Neural progenitor cell (in vitro differentiated cells): ENCODE measurements around the gene DCAF4. TPM values are rescaled to one million over a fixed set of nuclear protein-coding genes. Genes with fewer than 3 reads are reported as not detected.
A peak's percentile ranks its signal among the peaks of the same experiment; 100 is the strongest.

Source experiments
- DNase-seq: peaks from one replicate; pipeline ENCODE4 v3.0.0-alpha.2; 2016; ENCODE audit warnings: low spot score
- H2AFZ ChIP-seq: fragments of 200-600 bp; sonication (generic); replicated peaks from 2 replicates; pipeline ENCODE4 v1.6.1; 2016; ENCODE audit warnings: antibody characterized with exemption
- H3F3A ChIP-seq: fragments of 200-600 bp; sonication (generic); 2 replicates; pipeline ENCODE4 v1.6.1; 2016; ENCODE audit warnings: antibody characterized with exemption, low read depth
- H3K27ac ChIP-seq: fragments of 200-600 bp; sonication (generic); 2 replicates; pipeline ENCODE4 v1.5.1; 2016; ENCODE audit warnings: mild to moderate bottlenecking
- H3K27me3 ChIP-seq: fragments of 200-600 bp; sonication (generic); 2 replicates; pipeline ENCODE4 v1.6.1; 2016; ENCODE audit warnings: mild to moderate bottlenecking, moderate library complexity
- H3K36me3 ChIP-seq: fragments of 200-600 bp; sonication (generic); 2 replicates; pipeline ENCODE4 v1.5.1; 2016
- H3K4me1 ChIP-seq: fragments of 200-600 bp; sonication (generic); 2 replicates; pipeline ENCODE4 v1.6.1; 2016; ENCODE audit warnings: mixed run types
- H3K4me2 ChIP-seq: fragments of 200-600 bp; sonication (generic); 2 replicates; pipeline ENCODE4 v1.6.1; 2016
- H3K4me3 ChIP-seq: fragments of 200-600 bp; sonication (generic); 2 replicates; pipeline ENCODE4 v1.5.1; 2016
- H3K79me2 ChIP-seq: fragments of 200-600 bp; sonication (generic); 2 replicates; pipeline ENCODE4 v1.6.1; 2016; ENCODE audit warnings: low read depth
- H3K9ac ChIP-seq: fragments of 200-600 bp; sonication (generic); 2 replicates; pipeline ENCODE4 v1.6.1; 2016
- H3K9me3 ChIP-seq: fragments of 200-600 bp; sonication (generic); 2 replicates; pipeline ENCODE4 v1.5.1; 2016; ENCODE audit warnings: low read depth
- H4K20me1 ChIP-seq: fragments of 200-600 bp; sonication (generic); 2 replicates; pipeline ENCODE4 v1.6.1; 2016; ENCODE audit warnings: low read depth
- H3K27ac Mint-ChIP-seq: 3 replicates; pipeline ENCODE4 v1.8.0; 2021; ENCODE audit warnings: mixed read lengths
- H3K27me3 Mint-ChIP-seq: 2 replicates; pipeline ENCODE4 v1.8.0; 2022; ENCODE audit warnings: low read depth, mild to moderate bottlenecking, inconsistent platforms, moderate library complexity, mixed read lengths; ENCODE audit not compliant: insufficient read depth
- H3K36me3 Mint-ChIP-seq: 3 replicates; pipeline ENCODE4 v1.8.0; 2021; ENCODE audit warnings: mixed read lengths
- H3K4me1 Mint-ChIP-seq: 3 replicates; pipeline ENCODE4 v1.8.0; 2021; ENCODE audit warnings: mixed read lengths
- H3K4me3 Mint-ChIP-seq: 3 replicates; pipeline ENCODE4 v1.8.0; 2021; ENCODE audit warnings: mild to moderate bottlenecking, moderate library complexity, mixed read lengths
- H3K9me3 Mint-ChIP-seq: 3 replicates; pipeline ENCODE4 v1.8.0; 2020; ENCODE audit warnings: mixed read lengths
- CTCF ChIP-seq: fragments of 200-600 bp; sonication (generic); IDR thresholded peaks from 2 replicates; pipeline ENCODE4 v1.5.1; 2017; ENCODE audit warnings: antibody characterized with exemption, mild to moderate bottlenecking
- EZH2 ChIP-seq: fragments of 200-600 bp; sonication (generic); IDR thresholded peaks from 2 replicates; pipeline ENCODE4 v1.6.1; 2017; ENCODE audit warnings: antibody characterized with exemption, mild to moderate bottlenecking, moderate library complexity
- EZH2phosphoT487 ChIP-seq: fragments of 200-600 bp; sonication (generic); IDR thresholded peaks from 2 replicates; pipeline ENCODE4 v1.6.1; 2017; ENCODE audit warnings: antibody characterized with exemption
- total RNA-seq: library from RNA; depleted of rRNA; stranded (reverse); fragments of >200 nt; gene quantifications from 2 replicates; pipeline ENCODE4 v1.2.3, GENCODE V29; 2015; ENCODE audit warnings: low replicate concordance

The DCAF4 gene
- total RNA-seq, 1 donor from 2014 or later, result 3.7 TPM

GRCh38 chr14:72962829-72963312 is 36.6 kb downstream of the DCAF4 start:
- peak; percentile 44 for DNase-seq
- Histone ChIP-seq H3K79me2 (no peaks in the 10 kb centered on the region), H3F3A (no peaks in the 10 kb centered on the region), H3K9me3 (no peaks in the 10 kb centered on the region), H3K27ac (no peak overlapping the region), H2AFZ (no peak overlapping the region), H3K4me3 (no peak overlapping the region), H3K27me3 (no peaks in the 10 kb centered on the region), H3K4me1 (no peaks in the 10 kb centered on the region), H3K9ac (no peak overlapping the region), H3K4me2 (no peak overlapping the region), H4K20me1 (no peaks in the 10 kb centered on the region), H3K36me3 (no peaks in the 10 kb centered on the region)
- H3K27ac Mint-ChIP-seq, result no peak overlapping the region
- H3K4me3 Mint-ChIP-seq, result no peak overlapping the region
- H3K9me3 Mint-ChIP-seq, result no peaks in the 10 kb centered on the region
- H3K27me3 Mint-ChIP-seq, result peaks cover 9% of the 10 kb centered on the region
- H3K4me1 Mint-ChIP-seq, result peaks cover 4% of the 10 kb centered on the region
- no peak for TF ChIP-seq EZH2
- no peak for TF ChIP-seq CTCF
- TF ChIP-seq EZH2phosphoT487, result no peak
- H3K36me3 Mint-ChIP-seq, result peaks cover 5% of the 10 kb centered on the region

- no peak overlapping the region for H3K9ac ChIP-seq
- peaks cover 9% of the 10 kb centered on the region for H3K27me3 Mint-ChIP-seq
- TF ChIP-seq EZH2, result no peak
- no peak for TF ChIP-seq CTCF
- TF ChIP-seq EZH2phosphoT487, result no peak
- H3K36me3 ChIP-seq, result no peaks in the 10 kb centered on the region
- no peaks in the 10 kb centered on the region for H3K27me3 ChIP-seq
- peaks cover 9% of the 10 kb centered on the region for H3K4me1 Mint-ChIP-seq
- no peak overlapping the region for H3K4me2 ChIP-seq
- no peak overlapping the region for H2AFZ ChIP-seq
- H3K9me3 Mint-ChIP-seq, result no peaks in the 10 kb centered on the region
- no peak for DNase-seq
- H3K79me2 ChIP-seq, result no peaks in the 10 kb centered on the region
- no peak overlapping the region for H3K27ac ChIP-seq
- H3F3A ChIP-seq, result no peaks in the 10 kb centered on the region
- no peak overlapping the region for H3K4me3 ChIP-seq
- H3K4me3 Mint-ChIP-seq, result no peak overlapping the region
- peaks cover 11% of the 10 kb centered on the region for H3K36me3 Mint-ChIP-seq
- no peaks in the 10 kb centered on the region for H3K4me1 ChIP-seq
- no peaks in the 10 kb centered on the region for H3K9me3 ChIP-seq
- no peaks in the 10 kb centered on the region for H4K20me1 ChIP-seq
- no peak overlapping the region for H3K27ac Mint-ChIP-seq
These were observed 39.0 kb downstream of the DCAF4 start for GRCh38 chr14:72965249-72965648.

- peaks cover 11% of the 10 kb centered on the region for H3K36me3 Mint-ChIP-seq
- H3K4me1 Mint-ChIP-seq, result peaks cover 9% of the 10 kb centered on the region
- H3K27me3 ChIP-seq, result no peaks in the 10 kb centered on the region
- TF ChIP-seq EZH2phosphoT487 (no peak), EZH2 (no peak), CTCF (no peak)
- H3K27ac ChIP-seq, result no peak overlapping the region
- no peaks in the 10 kb centered on the region for H3K4me1 ChIP-seq
- H3K9me3 ChIP-seq, result no peaks in the 10 kb centered on the region
- DNase-seq, result no peak
- H3K9me3 Mint-ChIP-seq, result no peaks in the 10 kb centered on the region
- H3K4me3 Mint-ChIP-seq, result no peak overlapping the region
- H3K4me3 ChIP-seq, result no peak overlapping the region
- no peaks in the 10 kb centered on the region for H3F3A ChIP-seq
- no peak overlapping the region for H3K27ac Mint-ChIP-seq
- H3K9ac ChIP-seq, result no peak overlapping the region
- peaks cover 11% of the 10 kb centered on the region for H3K27me3 Mint-ChIP-seq
- H3K4me2 ChIP-seq, result no peak overlapping the region
- H3K36me3 ChIP-seq, result no peaks in the 10 kb centered on the region
- no peaks in the 10 kb centered on the region for H3K79me2 ChIP-seq
- H4K20me1 ChIP-seq, result no peaks in the 10 kb centered on the region
- H2AFZ ChIP-seq, result no peak overlapping the region
These were observed 39.8 kb downstream of the DCAF4 start for GRCh38 chr14:72966038-72966437.
